Colonic mucosa (tissue), 4 donors: Measurements from ENCODE around the gene C1RL. TPM values are rescaled to one million over a fixed set of nuclear protein-coding genes. Genes with fewer than 3 reads are reported as not detected.
A peak's percentile ranks its signal among the peaks of the same experiment; 100 is the strongest.

Experiments
- DNase-seq: peaks from one replicate; pipeline ENCODE4 v3.0.0-alpha.2; 2020
- H3K27ac ChIP-seq: fragments of 200-600 bp; one replicate; pipeline ENCODE4 v1.8.0; 2021
- H3K27me3 ChIP-seq: fragments of 200-600 bp; one replicate; pipeline ENCODE4 v1.8.0; 2021
- H3K36me3 ChIP-seq: fragments of 200-600 bp; one replicate; pipeline ENCODE4 v1.8.0; 2021
- H3K4me1 ChIP-seq: fragments of 200-600 bp; one replicate; pipeline ENCODE4 v1.8.0; 2021; ENCODE audit warnings: mild to moderate bottlenecking
- H3K4me3 ChIP-seq: fragments of 200-600 bp; one replicate; pipeline ENCODE4 v1.8.0; 2021
- H3K9ac ChIP-seq, 2 donors: one replicate each; pipeline ENCODE4 v1.7.0; 2013; ENCODE audit warnings: control low read depth in 2 of 2, low read depth in 2 of 2, low read length in 2 of 2
- H3K9me3 ChIP-seq: fragments of 200-600 bp; one replicate; pipeline ENCODE4 v1.8.0; 2021
- intact Hi-C: fragments of 100-400 bp; cut with DNase I; formaldehyde crosslinking; loops from one replicate; pipeline ENCODE4 v1.14.1; 2022
- total RNA-seq, 2 donors: library from RNA; stranded (reverse); fragmentation: NEBNext Ultra II Directional in 1 of 2; extraction: Animal tissue kit (Norgen Biotek cat#: 25700) in 1 of 2; gene quantifications; one replicate each; pipeline ENCODE4 v1.2.1, GENCODE V29; 2021
- TF ChIP-seq, protein P1 (sequence below): fragments of 200-600 bp; IDR thresholded peaks from one replicate; pipeline ENCODE4 v1.8.0; 2022; ENCODE audit warnings: antibody characterized with exemption, mild to moderate bottlenecking
- donor health status: healthy.
- donor health status: DM: no; HTN: no; CAD: no.
- donor health status: DM: no; HTN: no; CAD: no.

C1RL gene
- total RNA-seq, 2 donors from 2014 or later, result 39.5 to 39.7 TPM

DNA sequence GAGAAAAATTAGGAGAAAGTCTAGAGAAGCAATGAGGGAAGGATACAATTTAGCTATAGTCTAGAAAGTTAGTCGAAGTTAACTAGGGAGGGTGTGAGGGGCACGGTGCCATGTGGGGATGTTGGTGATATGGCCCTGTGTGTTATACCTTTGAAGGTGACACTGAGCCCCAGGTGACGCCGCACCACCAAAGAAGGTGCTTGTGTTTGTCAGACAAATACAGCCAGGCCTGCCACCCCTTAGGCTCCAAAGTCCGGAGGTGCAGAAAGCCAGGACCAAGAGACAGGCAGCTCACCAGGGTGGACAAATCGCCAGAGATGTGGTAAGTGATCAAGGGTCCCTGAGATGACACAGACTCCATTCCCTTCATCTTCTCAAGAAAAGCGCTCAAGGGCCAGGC lies 47.4 kb downstream of the C1RL start:
- TF ChIP-seq, protein P1, sequence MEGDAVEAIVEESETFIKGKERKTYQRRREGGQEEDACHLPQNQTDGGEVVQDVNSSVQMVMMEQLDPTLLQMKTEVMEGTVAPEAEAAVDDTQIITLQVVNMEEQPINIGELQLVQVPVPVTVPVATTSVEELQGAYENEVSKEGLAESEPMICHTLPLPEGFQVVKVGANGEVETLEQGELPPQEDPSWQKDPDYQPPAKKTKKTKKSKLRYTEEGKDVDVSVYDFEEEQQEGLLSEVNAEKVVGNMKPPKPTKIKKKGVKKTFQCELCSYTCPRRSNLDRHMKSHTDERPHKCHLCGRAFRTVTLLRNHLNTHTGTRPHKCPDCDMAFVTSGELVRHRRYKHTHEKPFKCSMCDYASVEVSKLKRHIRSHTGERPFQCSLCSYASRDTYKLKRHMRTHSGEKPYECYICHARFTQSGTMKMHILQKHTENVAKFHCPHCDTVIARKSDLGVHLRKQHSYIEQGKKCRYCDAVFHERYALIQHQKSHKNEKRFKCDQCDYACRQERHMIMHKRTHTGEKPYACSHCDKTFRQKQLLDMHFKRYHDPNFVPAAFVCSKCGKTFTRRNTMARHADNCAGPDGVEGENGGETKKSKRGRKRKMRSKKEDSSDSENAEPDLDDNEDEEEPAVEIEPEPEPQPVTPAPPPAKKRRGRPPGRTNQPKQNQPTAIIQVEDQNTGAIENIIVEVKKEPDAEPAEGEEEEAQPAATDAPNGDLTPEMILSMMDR, result no peak
- DNase-seq, result no peak
- Histone ChIP-seq H3K4me3 (peak overlapping the region; percentile 16), H3K36me3 (no peaks in the 10 kb centered on the region), H3K9me3 (no peaks in the 10 kb centered on the region), H3K9ac (peak overlapping the region in 1 of 2 donors; percentile 20), H3K4me1 (no peaks in the 10 kb centered on the region), H3K27ac (peak overlapping the region; percentile 38), H3K27me3 (no peaks in the 10 kb centered on the region)
- intact Hi-C loops, result no loop called here

GRCh38 chr12:7061138-7061537 lies 47.9 kb downstream of the C1RL start:
- TF ChIP-seq, protein P1, result no peak
- Histone ChIP-seq H3K27ac (peak overlapping the region; percentile 38), H3K9me3 (no peaks in the 10 kb centered on the region), H3K4me1 (no peaks in the 10 kb centered on the region), H3K4me3 (peak overlapping the region; percentile 16), H3K27me3 (no peaks in the 10 kb centered on the region), H3K9ac (peak overlapping the region; percentile 49 to 64), H3K36me3 (no peaks in the 10 kb centered on the region)
- intact Hi-C loops, result no loop called here
- DNase-seq, result no peak

GRCh38 chr12:7060353-7060954 lies 48.6 kb downstream of the C1RL start, which contains the start of gene C1S:
TSS of gene C1S (plus strand) at chr12:7060718. CDS start at chr12:7061913, 1,195 bp downstream.
- TF ChIP-seq, protein P1, result peak; percentile 37
- Histone ChIP-seq H3K27ac (peak within 1 kb of the TSS; percentile 38), H3K4me3 (peak within 1 kb of the TSS; percentile 16), H3K36me3 (no peaks in the 10 kb centered on the region), H3K9me3 (no peaks in the 10 kb centered on the region), H3K27me3 (no peaks in the 10 kb centered on the region), H3K4me1 (no peaks in the 10 kb centered on the region), H3K9ac (peak within 1 kb of the TSS; percentile 49 to 64)
- intact Hi-C loops, result no loop called here
- DNase-seq, result peak; percentile 51

- Histone ChIP-seq H3K36me3 (no peaks in the 10 kb centered on the region), H3K4me3 (no peak overlapping the region), H3K27me3 (no peaks in the 10 kb centered on the region), H3K9ac (no peak overlapping the region), H3K4me1 (no peaks in the 10 kb centered on the region), H3K9me3 (no peaks in the 10 kb centered on the region), H3K27ac (peak overlapping the region; percentile 9)
- TF ChIP-seq, protein P1, result no peak
- no peak for DNase-seq
- intact Hi-C loops, result no loop called here
These were observed 49.2 kb downstream of the C1RL start for GRCh38 chr12:7059780-7060179.

DNA sequence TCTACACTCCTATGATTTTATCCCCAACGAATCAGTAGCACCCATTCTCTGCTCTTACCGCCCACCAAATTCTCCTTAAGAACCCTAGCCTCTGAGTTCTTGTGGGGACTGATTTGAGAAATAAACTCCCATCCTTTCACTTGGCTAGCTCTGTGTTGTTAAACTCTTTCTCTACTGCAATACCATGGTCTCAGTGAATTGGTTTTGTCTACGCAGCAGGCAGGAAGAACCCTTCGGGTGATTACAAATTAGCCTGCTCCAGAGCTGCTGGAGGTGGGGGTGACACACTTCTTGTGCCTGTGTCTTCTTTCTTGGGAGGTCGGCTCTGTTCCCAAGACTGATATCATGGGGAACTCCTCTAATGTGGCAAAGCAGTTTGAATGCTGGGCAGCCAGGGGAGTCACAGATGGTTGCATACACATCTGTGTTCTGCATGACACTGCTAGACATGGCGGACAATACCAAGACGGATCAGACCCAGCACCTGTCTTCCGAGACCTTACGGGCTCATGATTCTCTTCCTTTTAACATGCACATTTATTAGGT lies 50.1 kb downstream of the C1RL start:
- no peaks in the 10 kb centered on the region for H3K4me1 ChIP-seq
- H3K27me3 ChIP-seq, result no peaks in the 10 kb centered on the region
- no peak for DNase-seq
- intact Hi-C loops, result no loop called here
- H3K9ac ChIP-seq, result no peak overlapping the region
- H3K4me3 ChIP-seq, result no peak overlapping the region
- H3K27ac ChIP-seq, result no peak overlapping the region
- H3K9me3 ChIP-seq, result no peaks in the 10 kb centered on the region
- TF ChIP-seq, protein P1, result no peak
- H3K36me3 ChIP-seq, result no peaks in the 10 kb centered on the region
